GM12891 (cell line): ENCODE results near the gene EFNB1.

ENCODE experiments used
- POLR2A ChIP-seq: IDR thresholded peaks from 2 replicates; pipeline ENCODE4 v1.6.1; 2011; ENCODE audit warnings: low read depth, low read length, control low read depth
- POLR2AphosphoS5 ChIP-seq: IDR thresholded peaks from 2 replicates; pipeline ENCODE4 v1.6.1; 2011; ENCODE audit warnings: low read depth, low read length, control low read depth
- POU2F2 ChIP-seq: IDR thresholded peaks from 2 replicates; pipeline ENCODE4 v1.6.1; 2011; ENCODE audit warnings: low read depth, mild to moderate bottlenecking, control low read depth, low read length, moderate library complexity

DNA sequence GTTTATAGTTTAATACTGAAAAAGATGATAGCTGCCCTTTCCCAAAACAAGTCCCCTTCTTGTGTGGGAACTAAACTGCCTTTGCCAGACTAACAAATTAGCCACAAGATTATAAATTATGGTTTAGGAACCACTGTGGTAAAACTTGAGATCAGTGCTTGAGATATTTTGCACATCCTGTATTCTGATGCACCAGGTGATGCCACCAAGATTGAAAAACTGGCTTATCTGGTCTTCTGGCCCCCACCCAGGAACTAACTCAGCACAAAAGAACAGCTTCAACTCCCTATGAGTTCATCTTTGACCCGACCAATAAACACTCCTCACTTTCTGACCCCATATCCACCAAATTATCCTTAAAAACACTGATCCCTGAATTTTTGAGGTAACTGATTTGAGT lies 36.7 kb upstream of the EFNB1 start:
- TF ChIP-seq POLR2AphosphoS5 (no peak), POLR2A (no peak), POU2F2 (no peak)
